Thyroid gland (tissue), 4 donors: ENCODE measurements around the gene FYB1. TPM values are rescaled to one million over a fixed set of nuclear protein-coding genes. Genes with fewer than 3 reads are reported as not detected.

Source experiments
- DNase-seq, 2 donors: peaks; one replicate each; pipeline ENCODE4 v3.0.0-alpha.2; 2019
- H3K27ac ChIP-seq, 3 donors: fragments of 200-600 bp; sonication (generic); 1 replicate in 2 of 3; 2 replicates in 1 of 3; pipeline ENCODE4 v1.5.1; 2016 to 2019; ENCODE audit warnings: mild to moderate bottlenecking in 1 of 3, moderate library complexity in 1 of 3
- H3K27me3 ChIP-seq: fragments of 200-600 bp; sonication (generic); one replicate; pipeline ENCODE4 v1.5.1; 2019
- H3K36me3 ChIP-seq, 2 donors: fragments of 200-600 bp; sonication (generic); one replicate each; pipeline ENCODE4 v1.5.1; 2016 to 2019
- H3K4me1 ChIP-seq, 2 donors: fragments of 200-600 bp; sonication (generic); one replicate each; pipeline ENCODE4 v1.5.1; 2017 to 2019
- H3K4me3 ChIP-seq, 3 donors: fragments of 200-600 bp; sonication (generic); replicated peaks in 1 of 3; 1 replicate in 2 of 3; 2 replicates in 1 of 3; pipeline ENCODE4 v1.5.1; 2016; ENCODE audit warnings: mild to moderate bottlenecking in 1 of 3
- H3K9me3 ChIP-seq: fragments of 200-600 bp; sonication (generic); one replicate; pipeline ENCODE4 v1.5.1; 2017
- CTCF ChIP-seq, 6 experiments: fragments of 200-600 bp in 3 of 6; fragments of 450-650 bp in 3 of 6; sonication (generic) in 3 of 6; IDR thresholded peaks; one replicate each; pipeline ENCODE4 v1.5.1; 2016 to 2019; ENCODE audit warnings: antibody characterized with exemption in 6 of 6, mild to moderate bottlenecking in 2 of 6, inconsistent platforms in 1 of 6, moderate library complexity in 1 of 6
- POLR2A ChIP-seq, 2 donors: fragments of 450-650 bp; IDR thresholded peaks; one replicate each; pipeline ENCODE4 v1.6.1; 2017; ENCODE audit warnings: antibody characterized with exemption in 2 of 2, mild to moderate bottlenecking in 2 of 2, moderate library complexity in 1 of 2
- WGBS, 2 donors: methylation state at CpG; one replicate each; pipeline ENCODE4 v1.1.5; 2017; 5-methylcytosine and 5-hydroxymethylcytosine counted together
- intact Hi-C: fragments of 100-400 bp; cut with DNase I; formaldehyde crosslinking; loops from one replicate; pipeline ENCODE4 v1.15.1; 2023
- total RNA-seq, 4 donors: library from RNA; depleted of rRNA; stranded (reverse); fragments of >200 nt; gene quantifications; one replicate each; pipeline ENCODE4 v1.2.3, GENCODE V29; 2016

Gene FYB1
- total RNA-seq, 4 donors from 2014 or later = 2.4 to 15.6 (median 3.7) TPM

- no peak overlapping the region for H3K4me3 ChIP-seq
- H3K27ac ChIP-seq = no peak overlapping the region
- H3K27me3 ChIP-seq = no peaks in the 10 kb centered on the region
- no peak for TF ChIP-seq CTCF (IDR thresholded peaks at IDR 0.05)
- H3K9me3 ChIP-seq = no peaks in the 10 kb centered on the region
- intact Hi-C loops = no loop called here
- no peaks in the 10 kb centered on the region for H3K4me1 ChIP-seq
- no peak for DNase-seq
- H3K36me3 ChIP-seq = no peaks in the 10 kb centered on the region
- WGBS, 2 donors = 92 to 93% methylated on average over 3 of the region's 3 CpGs
Observed at GRCh38 chr5:39143151-39143860, 76.1 kb downstream of the FYB1 start.

GRCh38 chr5:39140558-39141168 lies 78.7 kb downstream of the FYB1 start:
- no peak for DNase-seq
- no peak overlapping the region for H3K4me3 ChIP-seq
- H3K36me3 ChIP-seq = no peaks in the 10 kb centered on the region
- WGBS, 2 donors = 90 to 93% methylated on average over 7 of the region's 7 CpGs
- intact Hi-C loops = no loop called here
- no peaks in the 10 kb centered on the region for H3K9me3 ChIP-seq
- H3K4me1 ChIP-seq = no peaks in the 10 kb centered on the region
- TF ChIP-seq CTCF (IDR thresholded peaks at IDR 0.05) (no peak), POLR2A (IDR thresholded peaks at IDR 0.05) (no peak)
- no peaks in the 10 kb centered on the region for H3K27me3 ChIP-seq
- no peak overlapping the region for H3K27ac ChIP-seq

GRCh38 chr5:39138892-39139291 lies 80.5 kb downstream of the FYB1 start:
- Histone ChIP-seq H3K27me3 (no peaks in the 10 kb centered on the region), H3K4me1 (no peaks in the 10 kb centered on the region), H3K36me3 (no peaks in the 10 kb centered on the region), H3K4me3 (no peak overlapping the region), H3K9me3 (no peaks in the 10 kb centered on the region), H3K27ac (no peak overlapping the region)
- WGBS, 2 donors = 79 to 83% methylated on average over 2 of the region's 2 CpGs
- intact Hi-C loops = no loop called here
- no peak for DNase-seq
- TF ChIP-seq POLR2A (IDR thresholded peaks at IDR 0.05) (no peak), CTCF (IDR thresholded peaks at IDR 0.05) (no peak)

GRCh38 chr5:39137819-39138451 lies 81.4 kb downstream of the FYB1 start:
- no peaks in the 10 kb centered on the region for H3K9me3 ChIP-seq
- intact Hi-C loops = no loop called here
- no peak for TF ChIP-seq POLR2A (IDR thresholded peaks at IDR 0.05)
- H3K36me3 ChIP-seq = no peaks in the 10 kb centered on the region
- no peaks in the 10 kb centered on the region for H3K27me3 ChIP-seq
- WGBS, 2 donors = 70 to 75% methylated on average over 9 of the region's 9 CpGs
- no peaks in the 10 kb centered on the region for H3K4me1 ChIP-seq
- DNase-seq = no peak
- no peak overlapping the region for H3K27ac ChIP-seq
- H3K4me3 ChIP-seq = no peak overlapping the region

- no peak for TF ChIP-seq POLR2A (IDR thresholded peaks at IDR 0.05)
- no peak for TF ChIP-seq CTCF (IDR thresholded peaks at IDR 0.05)
- H3K4me1 ChIP-seq = no peaks in the 10 kb centered on the region
- intact Hi-C loops = no loop called here
- H3K4me3 ChIP-seq = no peak overlapping the region
- H3K27ac ChIP-seq = no peak overlapping the region
- WGBS, 2 donors = 87 to 91% methylated on average over 2 of the region's 2 CpGs
- H3K9me3 ChIP-seq = no peaks in the 10 kb centered on the region
- H3K36me3 ChIP-seq = no peaks in the 10 kb centered on the region
- DNase-seq = no peak
- no peaks in the 10 kb centered on the region for H3K27me3 ChIP-seq
Observed at GRCh38 chr5:39137391-39137790, 82.0 kb downstream of the FYB1 start.
